K562 (cell line): ENCODE measurements around the gene ZNF407. TPM values are rescaled to one million over a fixed set of nuclear protein-coding genes. Genes with fewer than 3 reads are reported as not detected.

Source experiments
- BCLAF1 ChIP-seq, 2 experiments: fragments of 450-650 bp in 1 of 2; IDR thresholded peaks; 2 replicates each; pipeline ENCODE4 v1.6.1; 2011 to 2017; ENCODE audit warnings: low read depth in 2 of 2, antibody characterized with exemption in 1 of 2, borderline replicate concordance in 1 of 2, low read length in 1 of 2, mild to moderate bottlenecking in 1 of 2, mixed read lengths in 1 of 2; ENCODE audit not compliant: control insufficient read depth in 1 of 2
- BRF2 ChIP-seq: IDR thresholded peaks from 3 replicates; pipeline ENCODE4 v1.6.1; 2011; ENCODE audit warnings: borderline replicate concordance, mild to moderate bottlenecking; ENCODE audit not compliant: insufficient read length, insufficient read depth
- CEBPG ChIP-seq, 3 experiments: fragments of 200-800 bp in 1 of 3; sonication (Bioruptor generic) in 1 of 3; sonication (generic) in 1 of 3; formaldehyde crosslinking in 1 of 3; IDR thresholded peaks in 2 of 3; conservative IDR thresholded peaks in 1 of 3; 2 replicates each; pipeline versions ENCODE4 v1.6.1 to v1.8.0; 2016 to 2022; ENCODE audit warnings: missing compliant biosample characterization in 2 of 3, missing genetic modification characterization in 2 of 3, mild to moderate bottlenecking in 1 of 3, missing genetic modification reagents in 1 of 3
- CGGBP1 ChIP-seq: fragments of 250-450 bp; sonication (Bioruptor Pico); IDR thresholded peaks from 2 replicates; pipeline ENCODE4 v1.9.0; 2021; ENCODE audit warnings: mild to moderate bottlenecking
- EP300 ChIP-seq: IDR thresholded peaks from 2 replicates; pipeline ENCODE4 v1.6.1; 2012; ENCODE audit warnings: low read length, improper control_type of control experiment
- MECOM ChIP-seq: fragments of 250-450 bp; sonication (Bioruptor Pico); IDR thresholded peaks from 2 replicates; pipeline ENCODE4 v1.8.0; 2022; ENCODE audit warnings: inconsistent platforms
- SIX5 ChIP-seq, 2 experiments: IDR thresholded peaks; 2 replicates each; pipeline ENCODE4 v1.6.1; 2011; ENCODE audit warnings: low read length in 2 of 2, borderline replicate concordance in 1 of 2, low read depth in 1 of 2, mild to moderate bottlenecking in 1 of 2, moderate library complexity in 1 of 2; ENCODE audit not compliant: insufficient read depth in 1 of 2
- SMAD4 ChIP-seq: fragments of 250-450 bp; sonication (Bioruptor Pico); conservative IDR thresholded peaks from 2 replicates; pipeline ENCODE4 v1.8.0; 2021; ENCODE audit warnings: inconsistent platforms, mild to moderate bottlenecking, moderate library complexity
- ZNF668 ChIP-seq: fragments of 250-450 bp; sonication (Bioruptor Pico); IDR thresholded peaks from 2 replicates; pipeline ENCODE4 v1.8.0; 2022; ENCODE audit warnings: mild to moderate bottlenecking, inconsistent platforms
- polyA plus RNA-seq, 8 experiments: library from polyadenylated mRNA; depleted of rRNA in 4 of 8; stranded (reverse) in 5 of 8; unstranded in 3 of 8; fragments of >200 nt; fragmentation: Nextera tagmentation in 2 of 8; fragmentation: Illumina TruSeq in 1 of 8; extraction: Ambion mirVana in 2 of 8; extraction: Trizol in 1 of 8; gene quantifications; 2 replicates each; pipeline versions ENCODE4 v1.2.1 to v1.2.3, GENCODE V29; 2011 to 2014; ENCODE audit warnings: inconsistent platforms in 1 of 8, missing spikeins in 1 of 8
- total RNA-seq, 7 experiments: library from RNA; depleted of rRNA in 6 of 7; stranded (reverse); fragments of >200 nt in 6 of 7; fragmentation: Illumina TruSeq in 2 of 7; extraction: Trizol in 2 of 7; gene quantifications; 2 replicates each; pipeline versions ENCODE4 v1.2.1 to v1.2.3, GENCODE V29; 2011 to 2021; ENCODE audit warnings: low replicate concordance in 1 of 7
- TF ChIP-seq, protein P1 (sequence below): fragments of 250-450 bp; sonication (Bioruptor Pico); IDR thresholded peaks from 2 replicates; pipeline ENCODE4 v1.5.0; 2020; ENCODE audit warnings: mild to moderate bottlenecking, borderline replicate concordance

Gene ZNF407
- total and polyA plus RNA-seq, 9 of the 15 experiments (the other 6 are each of a cell fraction or from before 2014, with no cell fraction given) = 0.21 to 5.4 (median 2.3) TPM

GRCh38 chr18:74739926-74740325 lies 142.3 kb downstream of the ZNF407 start (continued):
- TF ChIP-seq, protein P1, sequence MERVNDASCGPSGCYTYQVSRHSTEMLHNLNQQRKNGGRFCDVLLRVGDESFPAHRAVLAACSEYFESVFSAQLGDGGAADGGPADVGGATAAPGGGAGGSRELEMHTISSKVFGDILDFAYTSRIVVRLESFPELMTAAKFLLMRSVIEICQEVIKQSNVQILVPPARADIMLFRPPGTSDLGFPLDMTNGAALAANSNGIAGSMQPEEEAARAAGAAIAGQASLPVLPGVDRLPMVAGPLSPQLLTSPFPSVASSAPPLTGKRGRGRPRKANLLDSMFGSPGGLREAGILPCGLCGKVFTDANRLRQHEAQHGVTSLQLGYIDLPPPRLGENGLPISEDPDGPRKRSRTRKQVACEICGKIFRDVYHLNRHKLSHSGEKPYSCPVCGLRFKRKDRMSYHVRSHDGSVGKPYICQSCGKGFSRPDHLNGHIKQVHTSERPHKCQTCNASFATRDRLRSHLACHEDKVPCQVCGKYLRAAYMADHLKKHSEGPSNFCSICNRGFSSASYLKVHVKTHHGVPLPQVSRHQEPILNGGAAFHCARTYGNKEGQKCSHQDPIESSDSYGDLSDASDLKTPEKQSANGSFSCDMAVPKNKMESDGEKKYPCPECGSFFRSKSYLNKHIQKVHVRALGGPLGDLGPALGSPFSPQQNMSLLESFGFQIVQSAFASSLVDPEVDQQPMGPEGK (CRISPR knock-in tag) = no peak
- no peak for TF ChIP-seq SIX5 (IDR thresholded peaks at IDR 0.05; ENCODE audit: borderline replicate concordance in 1 of 2, insufficient read depth in 1 of 2, low read depth in 1 of 2, low read length in 2 of 2)
- TF ChIP-seq SMAD4 (CRISPR knock-in tag) = no peak
- no peak for TF ChIP-seq ZNF668 (CRISPR knock-in tag)
- no peak for TF ChIP-seq BRF2
- TF ChIP-seq CEBPG (CRISPR knock-in tag; IDR thresholded peaks at IDR 0.05) = no peak
- no peak for TF ChIP-seq CEBPG (tag; conservative IDR thresholded peaks at IDR 0.05 in 1 of 2, IDR thresholded peaks at IDR 0.05 in 1 of 2)
- TF ChIP-seq MECOM = no peak
- no peak for TF ChIP-seq EP300
- TF ChIP-seq CGGBP1 (CRISPR knock-in tag) = no peak
- TF ChIP-seq BCLAF1 (IDR thresholded peaks at IDR 0.05; ENCODE audit: borderline replicate concordance in 1 of 2, control insufficient read depth in 1 of 2, low read depth in 2 of 2, low read length in 1 of 2) = no peak
